T-helper 2 cell (primary cell): Measurements from ENCODE around the gene TIMP1.
A peak's percentile ranks its signal among the peaks of the same experiment; 100 is the strongest.
"Not testable (repeated sequence)": the region's sequence is repeated elsewhere in the genome, so short reads cannot be mapped to it uniquely, and the experiment has no call there.

Source experiments
- DNase-seq, 5 experiments: peaks; one replicate each; pipeline versions ENCODE4 v3.0.0 to v3.0.0-alpha.2; 2012 to 2022

TIMP1 gene

DNA sequence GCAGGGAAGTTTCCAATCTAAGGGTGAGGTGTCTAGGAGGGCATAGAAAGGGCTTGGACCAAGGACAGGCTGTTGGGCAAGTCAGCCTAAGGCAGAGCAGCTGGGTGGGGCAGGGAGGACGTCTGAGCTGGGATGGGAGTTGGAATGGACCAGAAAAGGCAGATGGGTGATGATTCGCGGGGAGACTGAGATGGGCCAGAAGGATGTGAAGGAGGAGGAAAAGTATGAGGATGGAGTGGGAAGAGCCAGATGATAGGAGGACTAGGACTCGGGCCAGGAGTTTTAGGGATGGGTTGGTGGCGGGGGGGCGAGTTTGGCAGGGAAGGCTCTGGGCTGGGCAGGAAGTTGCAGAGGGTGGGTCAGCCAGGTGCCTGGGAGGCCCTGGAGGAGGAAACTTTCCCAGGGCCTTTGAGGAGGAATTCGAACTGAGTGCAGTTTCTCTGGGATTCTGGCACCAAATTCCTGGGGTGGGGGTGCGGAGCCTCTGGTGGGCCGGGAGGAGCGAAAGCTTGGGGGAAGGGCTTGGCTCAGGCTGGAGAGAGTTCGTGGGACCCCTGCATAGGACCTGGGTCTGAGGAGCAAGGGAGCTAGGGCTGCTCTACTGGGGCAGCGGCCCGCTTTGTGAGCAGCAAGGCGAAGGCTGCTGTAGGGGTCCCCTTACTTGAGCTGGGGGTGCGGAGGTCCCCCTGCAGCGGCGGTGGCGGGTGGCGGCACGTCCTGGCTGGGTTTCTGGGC is 8.7 kb upstream of the TIMP1 start:
- no peak for DNase-seq

DNA sequence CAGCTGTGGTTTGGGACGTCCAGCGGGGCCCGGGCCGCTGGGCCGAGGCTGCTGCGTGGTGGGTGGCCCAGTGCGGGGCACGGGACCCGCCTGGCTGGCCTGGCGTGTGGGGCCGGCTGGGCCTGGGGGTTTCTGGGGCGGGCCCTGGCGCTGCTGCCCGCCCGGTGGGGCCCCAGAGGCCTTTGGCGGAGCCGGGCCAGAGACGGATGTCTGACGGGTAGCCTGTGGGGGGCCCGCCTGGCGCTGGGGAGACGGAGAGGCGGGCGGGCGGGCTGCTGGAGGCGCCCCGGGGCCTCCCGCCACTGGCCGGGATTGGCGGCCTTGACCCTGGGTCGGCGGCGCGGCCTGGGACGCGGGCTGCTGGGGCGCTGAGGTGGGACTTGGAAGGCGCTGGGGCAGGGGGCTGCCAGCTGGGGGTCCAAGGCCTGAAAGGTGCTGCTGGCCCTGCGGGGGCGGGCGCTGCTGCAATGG is 8.1 kb upstream of the TIMP1 start:
- no peak for DNase-seq

DNA sequence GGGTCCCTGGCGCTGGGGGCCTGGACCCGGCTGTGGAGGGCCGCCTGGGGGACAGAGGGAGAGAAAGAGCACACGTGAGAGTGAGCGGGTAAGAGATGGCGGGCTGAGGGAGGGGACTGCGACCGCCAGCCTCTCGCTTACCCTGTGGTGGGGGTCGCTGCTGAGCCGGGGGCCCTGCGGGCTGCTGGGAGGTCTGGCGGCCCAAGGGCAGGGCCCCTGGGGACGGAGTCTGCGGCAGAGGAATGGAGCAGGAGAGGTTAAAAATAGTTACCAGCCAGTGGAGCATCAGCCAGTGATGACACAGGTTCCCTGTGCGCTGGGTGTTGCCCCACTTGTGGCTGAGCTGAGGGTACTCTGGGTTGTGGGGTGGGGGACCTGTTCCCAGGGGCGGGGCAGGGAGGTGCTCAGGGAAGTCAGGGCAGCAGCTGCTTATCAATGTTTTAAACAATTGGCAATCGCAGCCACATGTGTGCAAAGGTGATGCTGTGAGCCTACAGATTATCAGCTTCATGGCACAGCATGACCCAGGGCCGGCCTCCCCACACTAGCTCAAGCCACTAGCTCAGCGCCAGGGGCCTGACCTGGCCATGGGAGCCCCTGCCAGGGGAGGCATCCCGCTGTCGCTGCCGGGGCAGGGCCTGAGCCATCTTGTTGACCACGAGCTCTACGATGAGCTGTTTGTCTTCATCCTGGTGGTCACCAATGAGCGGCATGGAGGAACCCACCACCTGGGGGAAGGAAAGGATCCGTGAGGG is 7.5 kb upstream of the TIMP1 start:
- DNase-seq = no peak

DNA sequence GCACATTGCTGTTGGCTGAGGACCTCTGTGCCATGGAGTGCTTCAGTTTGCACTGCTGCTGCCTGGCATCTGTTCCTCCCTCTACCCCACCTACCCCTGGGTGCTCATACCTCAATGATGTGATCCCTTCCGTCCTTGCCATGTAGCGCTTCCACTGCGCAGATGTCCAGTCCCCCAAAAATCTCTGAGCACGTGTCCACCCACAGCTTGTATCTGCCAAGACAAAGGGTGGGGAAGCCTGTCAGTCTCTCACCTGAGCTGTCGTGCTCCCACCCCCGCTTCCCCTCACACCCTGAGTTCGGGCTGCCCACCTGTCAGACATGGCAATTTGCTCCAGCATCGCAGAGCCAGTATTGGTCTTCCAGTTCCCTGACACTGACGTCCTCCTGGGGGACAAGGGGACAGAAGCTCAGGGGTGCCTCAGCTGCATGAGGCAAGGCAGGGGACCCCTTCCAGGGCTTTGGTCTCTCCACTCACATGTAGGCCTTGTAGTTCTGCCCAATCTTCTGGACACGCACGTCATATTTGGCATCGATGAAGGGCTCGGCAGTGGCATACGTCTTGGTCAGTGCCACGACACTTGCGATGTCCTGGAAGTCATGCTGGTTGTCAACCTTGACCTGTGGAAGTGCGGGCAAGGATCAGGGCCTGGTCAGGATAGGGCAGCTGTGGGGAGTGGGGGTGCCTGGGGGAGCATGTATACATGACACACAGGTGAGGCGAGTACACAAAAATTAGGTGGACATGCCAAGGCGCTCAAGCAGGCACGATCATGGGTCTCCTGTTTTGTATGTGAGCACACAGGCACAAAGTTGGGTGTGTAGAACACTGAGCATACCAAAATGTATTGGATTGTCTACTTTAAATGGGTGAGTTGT is 6.0 kb upstream of the TIMP1 start:
- DNase-seq = no peak

DNA sequence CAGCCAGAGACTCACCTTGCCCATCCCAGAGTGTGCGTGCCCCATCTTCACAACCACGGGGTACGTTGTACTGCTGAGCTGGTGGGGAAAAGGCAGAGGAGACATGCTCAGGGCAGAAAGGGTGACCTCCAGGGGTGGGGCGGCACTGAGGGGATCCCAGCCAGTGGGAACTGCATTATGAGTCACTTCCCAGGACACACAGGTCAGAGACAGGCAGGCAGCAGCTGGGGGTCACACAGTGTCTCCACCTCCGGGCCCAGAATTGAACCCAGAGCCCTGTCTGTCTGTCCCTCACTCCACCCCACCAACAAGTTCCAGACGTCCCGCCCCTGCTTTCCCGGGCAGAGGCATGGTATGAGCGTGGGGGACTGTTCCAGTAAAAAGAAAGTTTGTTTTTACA is 4.8 kb upstream of the TIMP1 start:
- no peak for DNase-seq

DNA sequence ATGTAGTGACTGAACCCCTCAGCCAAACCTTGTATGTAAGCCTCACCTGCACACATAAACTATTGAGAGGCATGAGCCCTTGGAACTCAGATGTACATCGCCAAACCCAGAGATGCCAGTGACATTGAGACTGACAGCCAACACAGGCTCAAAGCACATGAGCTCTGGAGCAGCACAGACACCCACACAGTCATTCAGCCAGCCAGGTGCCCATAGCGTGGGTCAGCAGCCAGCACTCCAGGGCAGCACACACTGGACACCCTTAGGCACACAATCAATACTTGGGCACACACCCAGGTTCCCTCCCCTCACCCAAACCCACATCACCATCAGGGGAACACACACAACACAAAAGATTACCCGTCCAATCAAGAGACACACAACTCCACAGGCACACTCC is 4.3 kb upstream of the TIMP1 start:
- no peak for DNase-seq

DNA sequence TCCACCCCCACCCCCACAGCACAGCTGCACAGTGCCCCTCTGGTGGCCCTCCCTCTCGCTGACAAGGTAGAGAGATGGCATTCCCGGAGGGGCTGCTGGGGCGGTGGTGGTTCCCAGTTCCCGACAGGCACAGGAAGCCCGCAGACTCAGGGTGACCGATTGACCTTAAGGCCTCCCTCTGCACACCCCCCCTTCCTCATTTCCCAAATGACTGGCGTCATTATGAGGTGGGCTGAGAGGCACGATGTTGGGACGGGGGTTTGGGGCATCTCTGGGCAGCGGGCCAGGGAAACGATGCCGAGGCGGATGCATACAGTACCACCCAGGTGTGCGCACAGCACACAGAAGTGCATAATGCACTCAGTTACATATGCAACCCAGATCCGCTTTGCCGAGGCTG is 3.5 kb upstream of the TIMP1 start:
- DNase-seq = no peak

DNA sequence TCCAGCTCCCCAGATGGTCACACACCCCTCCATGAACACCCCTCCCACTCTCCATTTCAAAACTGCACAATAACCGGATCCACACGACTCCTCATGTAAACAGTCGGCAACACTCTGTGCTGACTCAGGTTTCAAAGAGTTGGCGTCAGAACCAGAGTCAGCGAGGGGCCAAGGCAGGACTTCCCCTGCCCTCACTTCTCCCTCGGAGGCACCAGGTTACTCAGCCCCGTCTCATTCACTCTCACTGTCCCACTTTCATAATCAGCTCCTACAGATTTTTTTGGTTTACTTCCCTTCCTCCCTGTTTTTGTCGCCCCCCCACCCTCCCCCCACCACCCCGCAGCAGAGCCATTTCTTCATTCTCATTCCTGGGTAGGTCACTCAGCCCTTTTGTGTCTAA is 2.7 kb upstream of the TIMP1 start:
- DNase-seq = peak in 2 of 5 experiments; percentile 17 to 46

DNA sequence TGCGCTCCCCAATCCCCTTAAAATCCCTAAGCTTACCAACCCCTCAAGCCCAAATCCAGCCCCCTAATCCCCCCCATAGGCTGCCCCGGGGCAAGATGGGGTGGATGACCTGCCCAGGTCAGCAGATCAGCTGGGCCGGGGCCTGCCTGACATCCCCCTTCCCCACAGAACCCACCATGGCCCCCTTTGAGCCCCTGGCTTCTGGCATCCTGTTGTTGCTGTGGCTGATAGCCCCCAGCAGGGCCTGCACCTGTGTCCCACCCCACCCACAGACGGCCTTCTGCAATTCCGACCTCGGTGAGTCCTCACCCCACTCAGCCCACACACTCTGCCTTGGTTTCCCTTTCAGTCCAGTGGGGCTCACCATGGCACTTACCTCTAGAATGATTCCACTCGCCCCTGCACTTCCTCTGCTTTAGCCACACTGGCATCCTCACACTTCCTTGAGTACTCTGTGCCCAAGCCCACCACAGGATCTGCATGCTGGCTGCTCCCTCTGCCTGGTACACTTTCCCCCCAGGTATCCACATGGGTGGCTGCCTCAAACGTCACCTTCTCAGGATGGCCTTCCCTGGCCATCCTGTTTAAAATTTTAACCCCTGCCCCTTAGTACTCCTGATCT is 1.1 kb downstream of the TIMP1 start:
- no peak for DNase-seq

DNA sequence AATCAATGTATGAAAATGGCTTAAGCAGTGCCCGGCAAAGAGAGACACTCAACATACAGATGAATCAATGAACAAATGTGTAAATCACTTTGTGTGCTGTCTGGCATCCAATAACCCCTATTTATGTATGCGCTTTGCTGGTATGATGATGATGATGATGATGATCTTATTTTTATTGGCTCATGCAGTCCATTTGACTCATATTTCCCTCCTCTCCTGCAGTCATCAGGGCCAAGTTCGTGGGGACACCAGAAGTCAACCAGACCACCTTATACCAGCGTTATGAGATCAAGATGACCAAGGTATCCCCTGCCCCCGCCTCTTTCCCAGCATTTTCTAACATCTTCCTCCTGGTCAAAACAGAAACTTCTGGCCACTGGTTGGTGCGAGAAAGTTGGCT is 2.5 kb downstream of the TIMP1 start:
- no peak for DNase-seq

DNA sequence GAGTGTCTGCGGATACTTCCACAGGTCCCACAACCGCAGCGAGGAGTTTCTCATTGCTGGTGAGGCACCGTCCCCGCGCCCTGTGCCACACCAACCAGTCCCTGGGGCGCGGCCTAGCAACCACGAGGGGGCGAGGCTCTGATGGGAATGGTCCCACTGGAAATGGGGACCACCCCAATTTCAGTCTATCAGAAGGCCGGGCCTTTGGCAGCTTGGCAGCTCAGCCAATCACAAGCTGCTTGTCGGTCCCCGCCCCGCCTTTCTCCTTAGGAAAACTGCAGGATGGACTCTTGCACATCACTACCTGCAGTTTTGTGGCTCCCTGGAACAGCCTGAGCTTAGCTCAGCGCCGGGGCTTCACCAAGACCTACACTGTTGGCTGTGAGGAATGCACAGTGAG is 3.0 kb downstream of the TIMP1 start:
- DNase-seq = no peak

DNA sequence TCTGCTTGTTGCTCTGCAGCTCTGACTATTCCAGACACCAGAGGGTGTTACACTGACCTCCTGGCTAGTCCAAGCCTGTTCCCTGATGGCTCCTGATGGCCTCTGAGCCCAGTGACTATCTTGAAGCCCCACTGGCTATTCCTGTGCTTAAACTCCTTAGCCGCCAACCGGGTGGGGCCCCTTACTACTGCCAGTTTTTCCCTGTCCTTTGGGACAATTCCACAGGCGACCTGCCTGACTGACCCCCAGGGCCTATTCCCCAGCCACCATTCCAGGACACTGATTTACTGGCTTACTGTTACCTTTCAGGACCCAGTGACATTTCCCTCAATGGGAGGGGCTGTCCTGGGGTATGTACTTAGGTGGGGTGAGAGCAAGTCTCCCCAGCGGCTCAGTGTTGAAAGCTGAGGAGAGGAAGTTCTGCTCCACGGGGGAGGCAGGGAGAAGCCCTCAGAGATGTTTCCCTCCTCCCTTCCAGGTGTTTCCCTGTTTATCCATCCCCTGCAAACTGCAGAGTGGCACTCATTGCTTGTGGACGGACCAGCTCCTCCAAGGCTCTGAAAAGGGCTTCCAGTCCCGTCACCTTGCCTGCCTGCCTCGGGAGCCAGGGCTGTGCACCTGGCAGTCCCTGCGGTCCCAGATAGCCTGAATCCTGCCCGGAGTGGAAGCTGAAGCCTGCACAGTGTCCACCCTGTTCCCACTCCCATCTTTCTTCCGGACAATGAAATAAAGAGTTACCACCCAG is 4.0 kb downstream of the TIMP1 start:
- no peak for DNase-seq

DNA sequence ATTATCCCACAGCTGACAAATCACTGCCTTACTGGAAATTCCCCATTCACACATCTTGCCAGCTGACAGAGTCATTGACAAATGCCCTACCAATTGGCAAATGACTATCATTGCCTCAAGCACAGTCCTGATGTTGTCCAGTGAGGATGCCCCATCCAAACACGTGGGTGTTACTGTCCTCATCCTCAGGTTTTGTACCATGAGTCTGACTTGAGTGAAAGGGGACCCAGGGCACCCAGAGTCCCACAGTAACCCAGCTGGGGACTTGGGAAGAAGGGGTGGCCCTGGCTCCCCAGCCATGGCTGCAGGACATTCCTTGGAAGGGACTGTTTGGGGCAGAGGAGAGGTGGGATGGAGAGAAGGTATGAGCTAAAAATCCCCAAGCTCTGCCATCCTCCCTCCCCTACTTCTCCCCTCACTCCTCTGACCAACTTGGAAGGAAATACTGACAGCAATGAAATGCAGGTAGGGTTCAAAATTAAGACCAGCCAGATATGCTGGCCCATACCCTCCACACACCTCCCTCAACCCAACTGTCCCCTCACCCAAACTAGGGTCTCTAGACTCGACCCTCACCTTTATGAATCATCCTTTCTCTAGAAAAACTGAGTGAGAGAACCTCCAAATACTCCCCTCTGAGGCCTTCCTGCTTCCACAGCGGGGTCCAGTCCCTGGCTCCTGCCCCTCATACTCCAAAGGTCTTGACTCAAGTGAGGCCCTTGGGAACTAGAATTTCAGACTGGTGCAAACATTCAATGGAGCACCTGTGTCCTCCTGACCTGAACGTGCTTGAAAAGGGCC is 5.1 kb downstream of the TIMP1 start:
- no peak for DNase-seq

DNA sequence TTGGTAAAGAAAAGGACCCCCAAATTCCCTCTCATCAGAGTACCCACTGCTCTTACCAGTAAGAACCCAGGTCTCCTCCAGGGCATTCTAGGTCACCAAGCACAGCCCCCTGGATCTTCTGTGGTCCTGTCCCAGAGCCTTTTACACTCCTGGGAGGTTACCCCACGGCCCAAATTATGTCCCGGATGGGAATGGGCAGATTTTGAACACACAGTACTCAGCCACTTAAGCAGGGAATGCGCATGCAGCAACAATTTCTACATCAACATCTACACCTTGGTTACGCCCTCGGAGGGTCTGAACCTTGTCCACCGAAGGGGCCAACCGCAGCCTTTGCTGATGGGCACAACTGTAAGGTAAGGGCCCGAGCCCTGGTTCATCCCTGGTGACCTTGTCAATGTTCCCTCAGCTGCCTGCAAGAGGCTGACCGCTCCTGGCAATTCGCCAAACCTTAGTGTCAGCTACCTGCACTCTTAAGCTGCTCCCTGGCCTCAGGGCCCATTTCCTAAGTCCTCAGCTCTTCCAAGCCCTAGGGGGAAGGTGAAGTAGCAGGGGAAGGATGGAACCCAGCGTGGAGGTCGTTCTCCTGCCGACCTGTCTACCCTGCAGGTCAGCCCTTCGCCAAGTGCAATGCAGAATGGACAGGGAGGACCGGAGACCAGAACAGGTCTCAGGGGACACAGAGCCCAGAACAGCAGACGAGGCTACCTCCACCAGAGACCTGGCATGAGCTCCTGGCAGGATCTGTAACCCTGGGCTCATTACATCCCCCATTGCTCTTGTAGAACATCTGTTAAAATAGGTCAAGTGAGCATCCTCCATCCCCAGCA is 5.9 kb downstream of the TIMP1 start:
- no peak for DNase-seq

DNA sequence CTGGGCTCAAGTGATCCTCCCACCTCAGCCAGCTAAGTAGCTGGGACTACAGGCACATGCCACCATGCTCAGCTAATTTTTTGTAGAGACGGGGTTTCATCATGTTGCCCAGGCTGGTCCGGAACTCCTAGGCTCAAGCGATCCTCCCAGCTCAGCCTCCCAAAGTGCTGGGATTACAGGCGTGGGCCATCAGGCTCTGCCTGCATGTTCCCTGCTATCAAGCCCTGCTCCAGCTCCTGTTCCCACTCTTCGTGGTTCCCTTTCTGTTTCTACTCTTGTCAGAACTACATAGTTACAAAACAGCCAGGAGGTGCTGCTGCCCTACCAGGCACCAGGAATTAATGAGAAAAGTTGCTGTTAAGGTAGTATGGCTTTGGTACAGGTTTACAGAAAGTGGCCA is 8.7 kb downstream of the TIMP1 start:
- no peak for DNase-seq

DNA sequence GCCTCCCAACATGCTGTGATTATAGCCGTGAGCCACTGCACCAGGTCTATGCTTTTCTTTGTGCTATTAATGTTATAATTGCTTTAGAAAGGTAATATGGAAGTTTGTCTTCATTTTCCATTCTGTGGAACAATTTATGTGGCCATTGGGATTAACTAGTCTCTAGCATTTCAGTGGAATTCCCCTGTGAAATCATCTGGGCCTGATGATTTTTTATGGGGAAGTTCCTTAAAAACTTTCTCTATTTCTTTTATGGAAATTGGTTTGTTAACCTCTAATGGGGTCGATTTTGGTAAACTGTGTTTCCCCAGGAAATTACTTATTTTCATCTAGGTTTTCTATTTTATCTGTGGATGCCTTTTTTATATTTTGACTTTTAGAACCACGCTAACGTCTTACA is 11.3 kb downstream of the TIMP1 start:
- DNase-seq = no peak

DNA sequence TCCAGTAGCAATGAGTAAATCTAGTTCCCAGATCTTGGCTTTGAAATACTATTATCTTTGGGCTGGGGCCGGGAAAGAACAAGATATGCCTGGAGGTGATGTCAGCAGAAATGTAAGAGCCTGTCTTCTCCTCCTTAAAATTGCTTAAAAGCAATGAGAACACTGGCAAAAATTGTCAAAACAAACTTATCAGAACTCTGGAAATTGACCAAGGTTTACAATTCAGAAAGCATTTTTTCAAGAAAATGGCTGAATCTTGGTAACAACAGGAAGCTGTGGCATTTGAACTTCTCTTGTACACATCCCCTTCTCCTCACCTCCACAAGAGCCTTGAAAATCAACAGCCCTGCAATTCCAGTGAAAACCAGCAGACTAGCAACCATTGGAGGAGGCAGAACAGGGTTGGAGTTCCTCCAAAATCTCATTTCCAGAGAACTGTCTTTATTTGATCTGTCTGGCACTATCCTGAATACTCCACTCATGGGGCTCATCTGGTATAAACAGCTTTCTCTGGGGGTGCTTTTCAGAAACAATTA is 13.5 kb downstream of the TIMP1 start:
- peak in 1 of 5 experiments; percentile 20 for DNase-seq

DNA sequence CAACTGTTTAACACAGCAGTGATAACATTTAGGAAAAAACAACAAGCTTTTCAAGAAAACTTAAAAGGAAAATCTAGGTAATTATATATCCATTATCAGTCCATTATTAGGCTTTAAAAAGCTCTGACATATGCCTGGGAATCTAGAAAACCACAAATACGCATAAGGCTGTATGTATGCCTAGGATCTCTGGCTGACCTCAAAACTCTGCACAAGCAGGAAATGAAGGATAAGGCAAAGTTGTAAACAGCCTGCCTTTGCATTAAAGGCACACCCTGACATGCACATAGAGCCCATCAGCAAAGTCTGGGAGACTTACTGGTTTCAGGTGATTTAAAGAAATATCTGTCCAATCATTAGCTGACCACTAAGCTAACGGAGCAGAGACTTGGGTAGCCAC is 14.0 kb downstream of the TIMP1 start:
- no peak for DNase-seq

DNA sequence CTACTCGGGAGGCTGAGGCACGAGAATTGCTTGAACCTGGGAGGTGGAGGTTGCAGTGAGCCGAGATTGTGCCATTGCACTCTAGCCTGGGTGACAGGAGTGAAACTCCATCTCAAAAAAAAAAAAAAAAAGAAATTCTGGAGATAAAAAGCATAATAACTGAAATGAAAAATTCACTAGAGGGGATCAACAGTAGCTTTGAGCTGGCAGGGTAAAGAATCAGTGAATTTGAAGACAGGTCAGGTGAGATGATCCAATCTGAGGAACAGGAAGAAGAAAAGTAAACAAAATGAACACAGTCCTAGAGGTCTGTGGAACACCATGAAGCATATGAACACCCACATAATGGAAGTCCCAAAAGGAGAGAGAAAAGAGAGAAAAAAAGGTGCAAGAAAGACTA is 15.0 kb downstream of the TIMP1 start:
- DNase-seq = no peak

DNA sequence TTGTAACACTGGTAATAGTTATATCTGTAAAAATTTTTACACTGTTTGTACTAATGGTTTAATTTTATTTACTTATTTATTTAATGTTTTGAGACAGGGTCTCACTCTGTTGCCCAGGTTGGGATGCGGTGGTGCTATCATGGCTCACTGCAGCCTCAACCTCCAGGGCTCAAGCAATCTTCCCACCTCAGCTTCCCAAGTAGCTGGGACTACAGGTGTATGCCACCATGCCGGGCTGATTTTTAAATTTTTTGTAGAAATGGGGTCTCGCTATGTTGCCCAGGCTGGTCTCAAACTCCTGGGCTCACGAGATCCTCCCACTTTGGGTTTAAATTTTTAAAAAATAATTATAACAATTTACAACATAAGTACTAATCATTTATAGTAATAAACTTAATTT is 20.9 kb downstream of the TIMP1 start:
- DNase-seq = not testable (repeated sequence)
